ENCODE measurements around the gene FOXL1. TPM values are rescaled to one million over a fixed set of nuclear protein-coding genes. Genes with fewer than 3 reads are reported as not detected.

FOXL1 gene
- total and polyA plus RNA-seq, 2 of the 13 experiments (the other 11 are each of a cell fraction or from before 2014, with no cell fraction given), result not detected

GRCh38 chr16:86626284-86626683 lies 47.9 kb downstream of the FOXL1 start:
- Histone ChIP-seq H2AFZ (ENCODE audit: low read length) (no peak overlapping the region), H3K9ac (ENCODE audit: insufficient read depth, low read depth, low read length) (no peak overlapping the region), H3K27ac (ENCODE audit: extremely low read length, insufficient read depth, low read length) (no peak overlapping the region), H3K9me3 (ENCODE audit: low read length) (no peaks in the 10 kb centered on the region), H3K27me3 (ENCODE audit: control insufficient read depth in 1 of 2, insufficient read depth in 2 of 2, low read length in 2 of 2) (peaks cover 6 to 58% of the 10 kb centered on the region in 2 experiments; a peak in 4 of 5 replicates), H3K4me3 (replicated peaks in 1 of 3; ENCODE audit: insufficient read depth in 1 of 3, low read depth in 2 of 3, low read length in 3 of 3) (no peak overlapping the region), H3K36me3 (replicated peaks in 1 of 2; ENCODE audit: control insufficient read depth in 1 of 2, insufficient read depth in 2 of 2, low read length in 2 of 2) (no peaks in the 10 kb centered on the region), H3K4me2 (ENCODE audit: low read depth, low read length) (no peak overlapping the region), H3K79me2 (ENCODE audit: insufficient read depth, low read length) (no peaks in the 10 kb centered on the region), H3K4me1 (ENCODE audit: insufficient read depth, low read length) (no peaks in the 10 kb centered on the region), H4K20me1 (ENCODE audit: insufficient read depth, low read length) (no peaks in the 10 kb centered on the region)
- intact Hi-C loops (cut with micrococcal nuclease; ENCODE audit: unreplicated experiment), result no loop called here
- ChIA-PET CTCF (ENCODE audit: low intra/inter-chr PET ratio, low total read pairs) (no interaction called here), POLR2A (no interaction called here)
- FAIRE-seq (no peak), DNase-seq (ENCODE audit: low spot score) (no peak), ATAC-seq (no peak)
- TF ChIP-seq, protein P1, sequence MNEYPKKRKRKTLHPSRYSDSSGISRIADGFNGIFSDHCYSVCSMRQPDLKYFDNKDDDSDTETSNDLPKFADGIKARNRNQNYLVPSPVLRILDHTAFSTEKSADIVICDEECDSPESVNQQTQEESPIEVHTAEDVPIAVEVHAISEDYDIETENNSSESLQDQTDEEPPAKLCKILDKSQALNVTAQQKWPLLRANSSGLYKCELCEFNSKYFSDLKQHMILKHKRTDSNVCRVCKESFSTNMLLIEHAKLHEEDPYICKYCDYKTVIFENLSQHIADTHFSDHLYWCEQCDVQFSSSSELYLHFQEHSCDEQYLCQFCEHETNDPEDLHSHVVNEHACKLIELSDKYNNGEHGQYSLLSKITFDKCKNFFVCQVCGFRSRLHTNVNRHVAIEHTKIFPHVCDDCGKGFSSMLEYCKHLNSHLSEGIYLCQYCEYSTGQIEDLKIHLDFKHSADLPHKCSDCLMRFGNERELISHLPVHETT (CRISPR knock-in tag; conservative IDR thresholded peaks at IDR 0.05), result no peak
- no peak for TF ChIP-seq ZNF7 (CRISPR knock-in tag; IDR thresholded peaks at IDR 0.05)
- TF ChIP-seq HNRNPK (IDR thresholded peaks at IDR 0.05; ENCODE audit: low read depth, low read length, poor library complexity, severe bottlenecking), result no peak
- no peak for TF ChIP-seq MATR3 (CRISPR knock-in tag; IDR thresholded peaks at IDR 0.05)
- no peak for TF ChIP-seq TCF12 (IDR thresholded peaks at IDR 0.05)
- TF ChIP-seq TCF12 (CRISPR knock-in tag; IDR thresholded peaks at IDR 0.05), result no peak
- TF ChIP-seq PBX3 (CRISPR knock-in tag; IDR thresholded peaks at IDR 0.05; ENCODE audit: borderline replicate concordance), result no peak
- TF ChIP-seq KAT7 (CRISPR knock-in tag; IDR thresholded peaks at IDR 0.05; ENCODE audit: borderline replicate concordance), result no peak
- no peak for TF ChIP-seq HDAC6 (IDR thresholded peaks at IDR 0.05; ENCODE audit: low read depth, low read length)
- TF ChIP-seq ZNF598 (CRISPR knock-in tag; IDR thresholded peaks at IDR 0.05; ENCODE audit: borderline replicate concordance), result no peak
- TF ChIP-seq POLR2AphosphoS2 (IDR thresholded peaks at IDR 0.05; ENCODE audit: low read depth, low read length), result no peak
- TF ChIP-seq KLF15 (CRISPR knock-in tag; IDR thresholded peaks at IDR 0.05; ENCODE audit: borderline replicate concordance), result no peak
- no peak for TF ChIP-seq TBX2 (CRISPR knock-in tag; IDR thresholded peaks at IDR 0.05; ENCODE audit: borderline replicate concordance)
- TF ChIP-seq CBX2 (IDR thresholded peaks at IDR 0.05; ENCODE audit: low read depth, low read length), result no peak
- TF ChIP-seq CBX2 (CRISPR knock-in tag; IDR thresholded peaks at IDR 0.05; ENCODE audit: low read depth), result no peak
- no peak for TF ChIP-seq U2AF2 (IDR thresholded peaks at IDR 0.05; ENCODE audit: low read depth, low read length)
- no peak for TF ChIP-seq PLRG1 (conservative IDR thresholded peaks at IDR 0.05)
- TF ChIP-seq KAT2B (IDR thresholded peaks at IDR 0.05; ENCODE audit: borderline replicate concordance, low read depth, low read length), result no peak
- TF ChIP-seq FLYWCH1 (CRISPR knock-in tag; IDR thresholded peaks at IDR 0.05), result no peak
- no peak for TF ChIP-seq ZNF75D (CRISPR knock-in tag; IDR thresholded peaks at IDR 0.05; ENCODE audit: borderline replicate concordance)
- no peak for TF ChIP-seq NR2F6 (IDR thresholded peaks at IDR 0.05)
- no peak for TF ChIP-seq NR2F6 (CRISPR knock-in tag; IDR thresholded peaks at IDR 0.05)
- TF ChIP-seq ARNT2 (CRISPR knock-in tag; IDR thresholded peaks at IDR 0.05; ENCODE audit: low read depth), result no peak
- 32% methylated on average over 9 of the region's 12 CpGs for WGBS (ENCODE audit: low lambda C conversion rate)
- in situ Hi-C loops (cut with HindIII; ENCODE audit: extremely low pct_ligation_motif_present, low pct_unique_long_range_greater_than_20kb), result no loop called here
- BruUV-seq (replicated peaks), result no TSS peak
